SU-DHL-6 (cell line): ENCODE results near the gene RGP1.

Experiments used
- CTCF ChIP-seq: fragments of 200-600 bp; sonication (generic); IDR thresholded peaks from one replicate; pipeline ENCODE4 v1.5.1; 2017; ENCODE audit warnings: antibody characterized with exemption, mild to moderate bottlenecking, low read length, moderate library complexity; ENCODE audit not compliant: insufficient read depth, poor library complexity, severe bottlenecking
- EZH2phosphoT487 ChIP-seq: fragments of 200-600 bp; sonication (generic), shearing (Covaris generic); conservative IDR thresholded peaks from 2 replicates; pipeline ENCODE4 v1.6.1; 2018; ENCODE audit warnings: mild to moderate bottlenecking, antibody characterized with exemption, low read length, moderate library complexity, mixed read lengths

DNA sequence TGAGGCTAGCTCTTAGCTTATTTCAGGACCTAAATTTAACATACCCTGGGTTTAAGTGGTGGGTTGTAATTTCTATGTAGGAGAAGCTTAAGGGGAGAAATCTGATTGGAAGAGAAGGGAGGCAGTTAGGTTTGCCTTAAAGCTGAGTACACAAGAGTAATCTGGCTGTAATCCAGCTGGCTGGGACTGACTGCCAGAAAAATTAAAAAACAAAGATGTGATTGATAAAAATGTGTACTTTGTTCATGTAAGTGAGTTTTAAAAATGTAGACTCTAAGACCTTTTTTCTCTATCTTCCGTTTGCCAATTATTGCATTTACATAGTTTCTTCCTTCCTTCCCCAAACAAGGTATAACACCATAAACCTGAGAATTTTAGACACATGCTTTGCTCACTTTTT lies 22.4 kb downstream of the RGP1 start:
- TF ChIP-seq CTCF (no peak), EZH2phosphoT487 (no peak)
